BE2C (cell line): ENCODE data around the gene HSPB3.

Experiments
- DNase-seq: peaks from one replicate; pipeline ENCODE4 v3.0.0-alpha.2; 2020
- H3K27me3 ChIP-seq: fragments of 250-450 bp; sonication (Bioruptor Pico); 2 replicates; pipeline ENCODE4 v1.5.1; 2020; ENCODE audit warnings: mild to moderate bottlenecking
- H3K36me3 ChIP-seq: fragments of 250-450 bp; sonication (Bioruptor Pico); 2 replicates; pipeline ENCODE4 v1.5.1; 2020; ENCODE audit warnings: mild to moderate bottlenecking
- H3K4me1 ChIP-seq: fragments of 250-450 bp; sonication (Bioruptor Pico); 2 replicates; pipeline ENCODE4 v1.5.1; 2020
- H3K4me3 ChIP-seq: 2 replicates; pipeline ENCODE4 v1.5.1; 2011; ENCODE audit warnings: low read depth, low read length
- H3K9me3 ChIP-seq: fragments of 250-450 bp; sonication (Bioruptor Pico); 2 replicates; pipeline ENCODE4 v1.5.1; 2020
- TF ChIP-seq, protein P1 (sequence below): IDR thresholded peaks from 2 replicates; pipeline ENCODE4 v1.5.1; 2012; ENCODE audit warnings: mild to moderate bottlenecking, low read depth, low read length

HSPB3 gene

DNA sequence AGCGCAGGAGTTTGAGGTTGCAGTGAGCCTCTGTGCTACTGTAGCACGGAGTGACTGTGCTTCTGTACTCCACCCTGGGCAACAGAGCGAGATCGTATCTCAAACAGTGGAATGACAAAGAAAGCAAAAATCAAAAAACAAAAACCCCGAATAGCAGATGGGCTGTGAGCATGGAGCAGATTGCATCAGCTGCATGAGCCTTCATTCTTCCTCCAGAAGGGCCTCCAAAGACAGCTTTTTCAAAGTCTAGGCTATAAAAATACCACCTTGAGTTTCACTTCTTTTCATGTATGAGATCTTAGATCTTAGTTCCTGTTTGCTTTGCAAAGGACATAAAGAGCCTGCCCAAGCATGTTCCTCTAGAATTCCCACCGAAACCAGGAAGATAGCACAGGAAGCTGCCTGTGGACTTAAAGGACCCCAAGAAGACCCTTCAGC, 15.0 kb upstream of the HSPB3 start:
- TF ChIP-seq, protein P1, sequence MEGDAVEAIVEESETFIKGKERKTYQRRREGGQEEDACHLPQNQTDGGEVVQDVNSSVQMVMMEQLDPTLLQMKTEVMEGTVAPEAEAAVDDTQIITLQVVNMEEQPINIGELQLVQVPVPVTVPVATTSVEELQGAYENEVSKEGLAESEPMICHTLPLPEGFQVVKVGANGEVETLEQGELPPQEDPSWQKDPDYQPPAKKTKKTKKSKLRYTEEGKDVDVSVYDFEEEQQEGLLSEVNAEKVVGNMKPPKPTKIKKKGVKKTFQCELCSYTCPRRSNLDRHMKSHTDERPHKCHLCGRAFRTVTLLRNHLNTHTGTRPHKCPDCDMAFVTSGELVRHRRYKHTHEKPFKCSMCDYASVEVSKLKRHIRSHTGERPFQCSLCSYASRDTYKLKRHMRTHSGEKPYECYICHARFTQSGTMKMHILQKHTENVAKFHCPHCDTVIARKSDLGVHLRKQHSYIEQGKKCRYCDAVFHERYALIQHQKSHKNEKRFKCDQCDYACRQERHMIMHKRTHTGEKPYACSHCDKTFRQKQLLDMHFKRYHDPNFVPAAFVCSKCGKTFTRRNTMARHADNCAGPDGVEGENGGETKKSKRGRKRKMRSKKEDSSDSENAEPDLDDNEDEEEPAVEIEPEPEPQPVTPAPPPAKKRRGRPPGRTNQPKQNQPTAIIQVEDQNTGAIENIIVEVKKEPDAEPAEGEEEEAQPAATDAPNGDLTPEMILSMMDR, result no peak
- Histone ChIP-seq H3K27me3 (peaks cover 4% of the 10 kb centered on the region; the same call in 1 of the 2 replicates), H3K4me1 (no peaks in the 10 kb centered on the region), H3K9me3 (no peaks in the 10 kb centered on the region), H3K4me3 (no peak overlapping the region), H3K36me3 (no peaks in the 10 kb centered on the region)
- no peak for DNase-seq

GRCh38 chr5:54442271-54442670, 13.2 kb upstream of the HSPB3 start:
- Histone ChIP-seq H3K27me3 (peaks cover 4% of the 10 kb centered on the region; the same call in 1 of the 2 replicates), H3K36me3 (no peaks in the 10 kb centered on the region)

DNA sequence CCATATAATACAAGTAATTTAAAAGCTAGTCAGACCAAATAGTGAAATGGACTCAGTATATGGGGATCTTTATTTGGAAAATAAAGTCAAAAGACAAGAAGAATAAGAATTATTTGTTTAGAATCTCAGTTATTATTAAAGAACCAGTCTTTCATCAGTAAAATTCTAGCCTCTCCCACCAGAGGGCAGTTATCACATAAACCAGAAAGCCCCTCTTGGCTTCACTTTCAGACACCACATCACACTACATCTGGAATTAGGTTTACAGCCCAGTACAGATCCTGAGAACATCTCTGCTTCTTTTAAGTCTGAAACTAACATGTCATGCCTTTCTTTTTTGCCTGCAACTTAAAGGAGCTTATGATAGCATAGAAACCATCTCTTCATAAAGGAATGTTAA, 12.2 kb upstream of the HSPB3 start:
- TF ChIP-seq, protein P1, result peak; percentile 60

More at GRCh38 chr5:54442271-54442670, 13.2 kb upstream of the HSPB3 start:
- H3K9me3 ChIP-seq, result no peaks in the 10 kb centered on the region
- H3K4me3 ChIP-seq, result no peak overlapping the region
- DNase-seq, result no peak
- TF ChIP-seq, protein P1, result no peak
- H3K4me1 ChIP-seq, result no peaks in the 10 kb centered on the region

GRCh38 chr5:54445691-54446378, 9.7 kb upstream of the HSPB3 start:
- H3K9me3 ChIP-seq, result no peaks in the 10 kb centered on the region
- no peak for DNase-seq
- TF ChIP-seq, protein P1, result no peak
- no peaks in the 10 kb centered on the region for H3K36me3 ChIP-seq
- peaks cover 4% of the 10 kb centered on the region; the same call in 1 of the 2 replicates for H3K27me3 ChIP-seq
- H3K4me3 ChIP-seq, result no peak overlapping the region
- no peaks in the 10 kb centered on the region for H3K4me1 ChIP-seq

More for the DNA sequence above, 12.2 kb upstream of the HSPB3 start:
- Histone ChIP-seq H3K4me3 (no peak overlapping the region), H3K27me3 (peaks cover 4% of the 10 kb centered on the region; the same call in 1 of the 2 replicates), H3K9me3 (no peaks in the 10 kb centered on the region), H3K4me1 (no peaks in the 10 kb centered on the region), H3K36me3 (no peaks in the 10 kb centered on the region)
- peak; percentile 13 for DNase-seq

GRCh38 chr5:54446379-54446732, 9.1 kb upstream of the HSPB3 start:
- Histone ChIP-seq H3K4me1 (no peaks in the 10 kb centered on the region), H3K36me3 (no peaks in the 10 kb centered on the region), H3K4me3 (no peak overlapping the region), H3K9me3 (no peaks in the 10 kb centered on the region), H3K27me3 (peaks cover 4% of the 10 kb centered on the region; the same call in 1 of the 2 replicates)
- TF ChIP-seq, protein P1, result no peak
- no peak for DNase-seq

GRCh38 chr5:54449923-54450322, 5.6 kb upstream of the HSPB3 start:
- no peak overlapping the region for H3K4me3 ChIP-seq
- no peaks in the 10 kb centered on the region for H3K9me3 ChIP-seq
- H3K4me1 ChIP-seq, result no peaks in the 10 kb centered on the region
- H3K27me3 ChIP-seq, result peaks cover 4% of the 10 kb centered on the region; the same call in 1 of the 2 replicates
- DNase-seq, result no peak
- TF ChIP-seq, protein P1, result no peak
- H3K36me3 ChIP-seq, result no peaks in the 10 kb centered on the region
